Measurements from ENCODE around the gene PHF21A. TPM values are rescaled to one million over a fixed set of nuclear protein-coding genes. Genes with fewer than 3 reads are reported as not detected.

PHF21A gene
- total RNA-seq, 6 experiments from 2014 or later = 9.2 to 17.1 (median 10.4) TPM

GRCh38 chr11:45928535-45929215, 192.6 kb downstream of the PHF21A start:
- no peaks in the 10 kb centered on the region for H3K27me3 ChIP-seq
- H3K36me3 ChIP-seq = no peaks in the 10 kb centered on the region
- TF ChIP-seq POLR2A (IDR thresholded peaks at IDR 0.05) = no peak
- TF ChIP-seq CTCF (IDR thresholded peaks at IDR 0.05) = no peak
- H3K9me3 ChIP-seq = no peaks in the 10 kb centered on the region
- H3K4me3 ChIP-seq = no peak overlapping the region
- no peak overlapping the region for H3K27ac ChIP-seq
- intact Hi-C loops (cut with DNase I) = no loop called here
- peaks cover 0 to 9% (median 4%) of the 10 kb centered on the region in 4 donors for H3K4me1 ChIP-seq
- ATAC-seq = no peak
- DNase-seq = peak in 1 of 3 donors; percentile 41
- 87% methylated on average over 3 of the region's 13 CpGs for WGBS (ENCODE audit: insufficient coverage, low coverage, low lambda C conversion rate, missing lambda C conversion rate)

GRCh38 chr11:45927684-45928413, 193.4 kb downstream of the PHF21A start:
- intact Hi-C loops (cut with DNase I) = no loop called here
- H3K4me3 ChIP-seq = no peak overlapping the region
- no peaks in the 10 kb centered on the region for H3K27me3 ChIP-seq
- peak in 1 of 3 donors; percentile 38 for DNase-seq
- peaks cover 0 to 4% (median under 1%) of the 10 kb centered on the region in 4 donors for H3K4me1 ChIP-seq
- H3K27ac ChIP-seq = no peak overlapping the region
- no peak for TF ChIP-seq CTCF (IDR thresholded peaks at IDR 0.05)
- TF ChIP-seq POLR2A (IDR thresholded peaks at IDR 0.05) = no peak
- H3K9me3 ChIP-seq = no peaks in the 10 kb centered on the region
- 100% methylated on average over 1 of the region's 27 CpGs for WGBS (ENCODE audit: insufficient coverage, low coverage, low lambda C conversion rate, missing lambda C conversion rate)
- no peaks in the 10 kb centered on the region for H3K36me3 ChIP-seq
- no peak for ATAC-seq

GRCh38 chr11:45927332-45927683, 193.9 kb downstream of the PHF21A start:
- peaks cover 0 to 7% (median 0%) of the 10 kb centered on the region in 4 donors for H3K4me1 ChIP-seq
- ATAC-seq (no peak), DNase-seq (no peak)
- no peak overlapping the region for H3K27ac ChIP-seq
- H3K27me3 ChIP-seq = no peaks in the 10 kb centered on the region
- H3K36me3 ChIP-seq = no peaks in the 10 kb centered on the region
- H3K4me3 ChIP-seq = no peak overlapping the region
- TF ChIP-seq POLR2A (IDR thresholded peaks at IDR 0.05) = no peak
- no peak for TF ChIP-seq CTCF (IDR thresholded peaks at IDR 0.05)
- intact Hi-C loops (cut with DNase I) = no loop called here
- WGBS (ENCODE audit: insufficient coverage, low coverage, low lambda C conversion rate, missing lambda C conversion rate) = 71% methylated on average over 6 of the region's 15 CpGs
- H3K9me3 ChIP-seq = no peaks in the 10 kb centered on the region

- H3K27ac ChIP-seq = no peak overlapping the region
- H3K27me3 ChIP-seq = no peaks in the 10 kb centered on the region
- intact Hi-C loops (cut with DNase I) = no loop called here
- H3K4me3 ChIP-seq = no peak overlapping the region
- peaks cover 0 to 11% (median 0%) of the 10 kb centered on the region in 4 donors for H3K4me1 ChIP-seq
- 86% methylated on average over 4 of the region's 12 CpGs for WGBS (ENCODE audit: insufficient coverage, low coverage, low lambda C conversion rate, missing lambda C conversion rate)
- no peak for ATAC-seq
- TF ChIP-seq POLR2A (IDR thresholded peaks at IDR 0.05) = no peak
- TF ChIP-seq CTCF (IDR thresholded peaks at IDR 0.05) = no peak
- no peaks in the 10 kb centered on the region for H3K9me3 ChIP-seq
- DNase-seq = peak in 1 of 3 donors; percentile 39
- no peaks in the 10 kb centered on the region for H3K36me3 ChIP-seq
Observed at GRCh38 chr11:45926536-45927331, 194.5 kb downstream of the PHF21A start.

Data from right lobe of liver (tissue), 6 donors.